Measurements from ENCODE around the gene VPS11.

DNA sequence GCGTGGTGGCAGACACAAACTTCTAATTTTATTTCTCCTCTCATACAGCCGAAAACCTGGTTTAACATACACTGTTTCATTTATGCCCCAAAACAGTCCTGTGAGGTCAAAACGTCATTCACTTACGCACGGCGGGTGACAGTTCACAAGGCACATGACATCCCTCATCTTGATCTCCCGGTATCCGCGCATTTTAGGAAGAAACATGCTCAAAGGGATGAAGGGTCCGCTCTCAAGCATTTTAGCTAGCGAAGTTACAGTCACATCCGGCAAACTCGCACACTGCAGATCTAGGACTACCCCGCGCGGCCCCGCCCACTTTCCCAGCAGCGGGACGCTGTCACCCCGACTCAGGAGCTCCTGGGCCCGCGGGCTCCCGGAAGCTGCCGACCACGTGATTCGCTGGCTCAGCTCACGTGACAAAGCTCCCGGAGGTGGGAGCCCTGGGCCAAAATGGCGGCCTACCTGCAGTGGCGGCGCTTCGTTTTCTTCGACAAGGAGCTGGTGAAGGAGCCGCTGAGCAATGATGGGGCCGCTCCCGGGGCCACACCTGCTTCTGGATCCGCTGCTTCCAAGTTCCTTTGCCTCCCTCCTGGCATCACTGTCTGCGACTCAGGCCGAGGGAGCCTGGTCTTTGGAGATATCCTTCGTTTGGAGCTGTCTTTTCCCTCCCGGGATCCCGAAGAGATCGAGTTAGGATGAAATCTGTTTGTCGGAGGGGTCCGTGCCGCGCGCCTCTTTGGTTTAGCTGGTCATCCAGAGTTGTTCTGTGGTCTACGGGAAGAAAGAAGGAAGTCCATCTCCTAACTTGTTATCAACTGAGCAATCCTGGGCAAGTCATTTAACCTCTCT is at the start of gene VPS11:
- TF ChIP-seq, protein P1, sequence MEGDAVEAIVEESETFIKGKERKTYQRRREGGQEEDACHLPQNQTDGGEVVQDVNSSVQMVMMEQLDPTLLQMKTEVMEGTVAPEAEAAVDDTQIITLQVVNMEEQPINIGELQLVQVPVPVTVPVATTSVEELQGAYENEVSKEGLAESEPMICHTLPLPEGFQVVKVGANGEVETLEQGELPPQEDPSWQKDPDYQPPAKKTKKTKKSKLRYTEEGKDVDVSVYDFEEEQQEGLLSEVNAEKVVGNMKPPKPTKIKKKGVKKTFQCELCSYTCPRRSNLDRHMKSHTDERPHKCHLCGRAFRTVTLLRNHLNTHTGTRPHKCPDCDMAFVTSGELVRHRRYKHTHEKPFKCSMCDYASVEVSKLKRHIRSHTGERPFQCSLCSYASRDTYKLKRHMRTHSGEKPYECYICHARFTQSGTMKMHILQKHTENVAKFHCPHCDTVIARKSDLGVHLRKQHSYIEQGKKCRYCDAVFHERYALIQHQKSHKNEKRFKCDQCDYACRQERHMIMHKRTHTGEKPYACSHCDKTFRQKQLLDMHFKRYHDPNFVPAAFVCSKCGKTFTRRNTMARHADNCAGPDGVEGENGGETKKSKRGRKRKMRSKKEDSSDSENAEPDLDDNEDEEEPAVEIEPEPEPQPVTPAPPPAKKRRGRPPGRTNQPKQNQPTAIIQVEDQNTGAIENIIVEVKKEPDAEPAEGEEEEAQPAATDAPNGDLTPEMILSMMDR (conservative IDR thresholded peaks at IDR 0.05; ENCODE audit: low read length) = no peak
- TF ChIP-seq EZH2phosphoT487 (IDR thresholded peaks at IDR 0.05; ENCODE audit: borderline replicate concordance, low read depth, low read length) = no peak

Measured in OCI-LY7 (cell line).